Gastrocnemius medialis (tissue), 4 donors: ENCODE data around the gene SLC5A6. TPM values are rescaled to one million over a fixed set of nuclear protein-coding genes. Genes with fewer than 3 reads are reported as not detected.

Experiments used
- ATAC-seq, 2 donors: fragments of 150-250 bp; one replicate each; pipeline ENCODE4 v1.9.1; 2016
- DNase-seq, 2 donors: peaks; one replicate each; pipeline ENCODE4 v3.0.0-alpha.2; 2019
- H3K27ac ChIP-seq, 4 donors: fragments of 200-600 bp; sonication (generic); 1 replicate in 1 of 4; 2 replicates in 3 of 4; pipeline ENCODE4 v1.5.1; 2016 to 2018; ENCODE audit warnings: mild to moderate bottlenecking in 2 of 4, moderate library complexity in 1 of 4
- H3K27me3 ChIP-seq, 3 donors: fragments of 200-600 bp; sonication (generic) in 2 of 3; 1 replicate in 1 of 3; 2 replicates in 2 of 3; pipeline versions ENCODE4 v1.5.1 to v1.6.0; 2016 to 2019; ENCODE audit warnings: mild to moderate bottlenecking in 1 of 3, moderate library complexity in 1 of 3
- H3K36me3 ChIP-seq, 2 donors: fragments of 200-600 bp; sonication (generic) in 1 of 2; one replicate each; pipeline ENCODE4 v1.5.1; 2017 to 2018
- H3K4me1 ChIP-seq, 2 donors: fragments of 200-600 bp; sonication (generic) in 1 of 2; one replicate each; pipeline ENCODE4 v1.5.1; 2016 to 2017; ENCODE audit warnings: mild to moderate bottlenecking in 2 of 2
- H3K4me3 ChIP-seq, 4 donors: fragments of 200-600 bp; sonication (generic) in 3 of 4; 1 replicate in 1 of 4; 2 replicates in 3 of 4; pipeline ENCODE4 v1.5.1; 2016 to 2019; ENCODE audit warnings: mild to moderate bottlenecking in 2 of 4
- H3K9me3 ChIP-seq, 3 donors: fragments of 200-600 bp; sonication (generic) in 2 of 3; 1 replicate in 1 of 3; 2 replicates in 2 of 3; pipeline ENCODE4 v1.5.1; 2016 to 2019
- CTCF ChIP-seq, 5 experiments: fragments of 450-650 bp in 3 of 5; fragments of 200-600 bp in 2 of 5; sonication (generic) in 2 of 5; IDR thresholded peaks in 4 of 5; conservative IDR thresholded peaks in 1 of 5; 1 replicate in 4 of 5; 2 replicates in 1 of 5; pipeline ENCODE4 v1.5.1; 2016 to 2019; ENCODE audit warnings: antibody characterized with exemption in 5 of 5, mild to moderate bottlenecking in 3 of 5, moderate library complexity in 3 of 5
- POLR2A ChIP-seq, 2 donors: fragments of 450-650 bp; IDR thresholded peaks; one replicate each; pipeline ENCODE4 v1.6.1; 2017; ENCODE audit warnings: antibody characterized with exemption in 2 of 2, mild to moderate bottlenecking in 2 of 2, moderate library complexity in 2 of 2
- in situ Hi-C, 4 donors: fragments of 200-750 bp; cut with MboI; loops; one replicate each; pipeline versions ENCODE4 v1.15.0 to v1.8.0; 2017; ENCODE audit warnings: low sequenced_read_pairs in 4 of 4
- intact Hi-C: fragments of 100-400 bp; cut with DNase I; formaldehyde crosslinking; loops from one replicate; pipeline ENCODE4 v1.15.1; 2023; ENCODE audit warnings: low total_unique reads
- total RNA-seq, 4 donors: library from RNA; depleted of rRNA; stranded (reverse); fragments of >200 nt; gene quantifications; one replicate each; pipeline versions ENCODE4 v1.1.0 to v1.2.3, GENCODE V29; 2016

SLC5A6 gene
- total RNA-seq, 4 donors from 2014 or later = 19.0 to 46.5 (median 32.5) TPM

GRCh38 chr2:27216416-27217137, 4.5 kb upstream of the SLC5A6 start:
- Histone ChIP-seq H3K4me1 (peaks cover 11 to 21% of the 10 kb centered on the region in 2 donors), H3K9me3 (no peaks in the 10 kb centered on the region), H3K27me3 (no peaks in the 10 kb centered on the region), H3K4me3 (peak overlapping the region; percentile 57 to 65 (median 63)), H3K36me3 (peaks cover 0 to 38% of the 10 kb centered on the region in 2 donors), H3K27ac (peak overlapping the region; percentile 73 to 77 (median 74))
- TF ChIP-seq POLR2A (IDR thresholded peaks at IDR 0.05) (no peak), CTCF (IDR thresholded peaks at IDR 0.05 in 4 of 5, conservative IDR thresholded peaks at IDR 0.05 in 1 of 5) (no peak)
- in situ Hi-C loops = loop anchor here in 1 of 4 donors (25.0 kb wide), 1 partner anchor 254 kb away; the partner anchor contains the start of gene MAPRE3
- DNase-seq (no peak), ATAC-seq (no peak)
- intact Hi-C loops = loop anchor here (10.0 kb wide), 1 partner anchor 268 kb away; the partner anchor contains the start of gene IFT172

DNA sequence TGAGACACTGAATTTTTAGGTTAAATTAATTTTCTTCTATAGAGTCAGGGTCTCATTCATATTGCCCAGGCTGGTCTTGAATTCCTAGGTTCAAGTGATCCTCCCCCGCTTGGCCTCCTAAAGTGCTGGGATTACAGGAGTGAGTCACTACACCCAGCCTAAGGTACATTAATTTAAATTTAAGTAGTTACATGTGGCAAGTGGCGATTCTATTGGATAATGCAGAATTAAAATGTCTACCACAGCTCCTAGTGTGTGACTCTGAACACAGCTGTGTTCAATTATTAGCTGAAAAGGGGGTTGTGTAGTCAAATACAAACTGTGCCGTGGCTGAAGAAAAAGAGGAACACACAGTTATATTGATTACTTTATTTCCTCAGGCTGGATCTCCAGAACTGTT, 2.9 kb upstream of the SLC5A6 start:
- Histone ChIP-seq H3K4me3 (no peak overlapping the region), H3K36me3 (peaks cover 0 to 27% of the 10 kb centered on the region in 2 donors), H3K27ac (peak overlapping the region in 1 of 4 donors; percentile 20), H3K27me3 (no peaks in the 10 kb centered on the region), H3K9me3 (no peaks in the 10 kb centered on the region), H3K4me1 (peaks cover 15 to 26% of the 10 kb centered on the region in 2 donors)
- in situ Hi-C loops (loop anchor here in 1 of 4 donors (25.0 kb wide), 1 partner anchor 253 kb away; the partner anchor contains the start of gene MAPRE3), intact Hi-C loops (loop anchor here (5.0 to 10.0 kb wide), 3 partner anchors 67 to 270 kb away; partner anchors contain the start of genes GTF3C2, IFT172 and TRIM54)
- TF ChIP-seq POLR2A (IDR thresholded peaks at IDR 0.05) (no peak), CTCF (IDR thresholded peaks at IDR 0.05 in 4 of 5, conservative IDR thresholded peaks at IDR 0.05 in 1 of 5) (no peak)
- DNase-seq = no peak
- ATAC-seq = no peak

DNA sequence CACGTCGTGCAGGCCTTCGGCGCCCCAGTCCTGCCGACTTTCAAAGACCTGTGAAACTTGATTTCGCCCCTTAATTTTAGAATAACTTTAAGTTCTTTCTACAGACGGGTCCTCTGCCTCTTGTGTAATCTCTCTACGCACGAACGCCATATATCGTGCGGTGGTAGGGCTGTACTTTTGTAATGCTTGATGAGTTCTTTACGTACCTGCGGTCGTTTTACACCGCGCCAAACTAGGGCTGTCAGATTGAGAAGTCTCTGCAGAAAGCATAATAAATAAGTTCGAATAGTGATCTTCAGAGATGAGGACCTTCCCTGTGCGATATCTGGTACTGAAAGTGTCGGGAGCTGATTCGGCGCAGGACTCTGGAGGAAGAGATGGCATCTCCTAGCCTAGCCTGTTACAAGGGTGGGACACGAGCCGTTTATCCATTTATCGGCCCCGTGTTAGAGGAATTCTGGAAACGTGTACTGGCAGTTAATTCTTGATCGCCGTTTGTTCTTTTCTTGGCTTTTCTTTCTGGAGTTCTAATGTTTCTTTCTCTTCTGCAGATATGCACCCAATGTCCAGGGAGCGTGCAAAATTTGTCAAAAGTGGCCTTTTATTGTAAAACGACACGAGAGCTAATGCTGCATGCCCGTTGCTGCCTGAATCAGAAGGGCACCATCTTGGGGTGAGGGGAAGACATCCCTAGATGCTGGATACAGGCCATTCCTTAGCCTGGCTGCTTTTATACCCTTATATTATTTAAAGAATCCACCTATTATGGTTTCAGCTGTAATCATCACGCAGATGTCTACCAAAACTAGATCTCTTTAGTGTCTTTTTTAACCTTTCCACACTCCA, 781 bp upstream of the SLC5A6 start:
- intact Hi-C loops (loop anchor here (1.0 to 10.0 kb wide), 5 partner anchors 69 to 272 kb away; partner anchors contain the start of genes GTF3C2, IFT172, KHK and PREB), in situ Hi-C loops (loop anchor here in 1 of 4 donors (25.0 kb wide), 1 partner anchor 251 kb away; the partner anchor contains the start of gene MAPRE3)
- H3K36me3 ChIP-seq = peaks cover 0 to 33% of the 10 kb centered on the region in 2 donors
- no peaks in the 10 kb centered on the region for H3K9me3 ChIP-seq
- H3K4me3 ChIP-seq = peak overlapping the region; percentile 83 to 94 (median 87)
- H3K4me1 ChIP-seq = peaks cover 15 to 24% of the 10 kb centered on the region in 2 donors
- ATAC-seq (peak; percentile 55), DNase-seq (no peak)
- peak overlapping the region; percentile 94 to 99 (median 98) for H3K27ac ChIP-seq
- H3K27me3 ChIP-seq = no peaks in the 10 kb centered on the region
- no peak for TF ChIP-seq CTCF (IDR thresholded peaks at IDR 0.05 in 4 of 5, conservative IDR thresholded peaks at IDR 0.05 in 1 of 5)
- no peak for TF ChIP-seq POLR2A (IDR thresholded peaks at IDR 0.05)

DNA sequence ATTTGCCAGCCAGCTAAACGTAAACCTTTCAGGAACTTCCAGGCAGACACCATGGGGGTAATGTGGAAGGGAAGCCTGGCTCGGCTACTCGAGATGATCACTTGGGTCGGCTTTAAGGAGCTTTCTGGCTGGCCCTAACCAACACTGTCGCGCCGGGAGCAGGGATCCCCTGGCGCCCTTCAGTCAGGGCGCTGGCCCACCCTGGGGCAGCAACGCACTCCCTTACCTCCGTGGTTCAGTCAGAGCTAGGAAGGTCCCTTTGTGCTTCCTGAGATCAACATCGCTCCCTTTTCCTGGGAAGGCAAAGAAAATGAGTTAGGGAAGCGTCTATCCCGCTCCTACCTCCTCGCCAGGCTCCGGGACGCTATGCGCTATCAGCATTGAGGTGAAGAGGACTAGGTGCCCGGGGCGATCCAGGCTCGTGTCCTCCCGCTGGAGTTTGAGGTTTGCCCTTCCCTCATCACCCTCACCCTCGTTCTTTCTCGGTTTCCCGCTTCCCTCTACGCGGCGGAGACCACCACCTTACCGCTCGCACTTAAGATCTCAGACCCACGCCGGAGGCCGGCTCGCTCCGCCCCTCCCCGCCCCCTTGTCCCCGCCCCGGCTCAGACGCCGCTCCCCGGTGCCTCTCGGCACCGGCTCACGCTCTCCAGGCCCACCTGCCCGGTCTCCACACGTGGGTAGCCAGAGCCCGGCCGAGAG, 676 bp downstream of the SLC5A6 start:
- in situ Hi-C loops = loop anchor here in 1 of 4 donors (25.0 kb wide), 1 partner anchor 249 kb away; the partner anchor contains the start of gene MAPRE3
- Histone ChIP-seq H3K27ac (peak overlapping the region; percentile 94 to 99 (median 98)), H3K36me3 (peaks cover 0 to 45% of the 10 kb centered on the region in 2 donors), H3K27me3 (no peaks in the 10 kb centered on the region), H3K4me3 (peak overlapping the region; percentile 83 to 94 (median 87)), H3K4me1 (peaks cover 12 to 18% of the 10 kb centered on the region in 2 donors), H3K9me3 (no peaks in the 10 kb centered on the region)
- intact Hi-C loops = loop anchor here (5.0 to 10.0 kb wide), 3 partner anchors 71 to 273 kb away; partner anchors contain the start of genes GTF3C2, IFT172 and TRIM54
- DNase-seq = no peak
- no peak for TF ChIP-seq CTCF (IDR thresholded peaks at IDR 0.05 in 4 of 5, conservative IDR thresholded peaks at IDR 0.05 in 1 of 5)
- TF ChIP-seq POLR2A (IDR thresholded peaks at IDR 0.05) = no peak
- peak; percentile 28 to 31 for ATAC-seq
